Right cardiac atrium (tissue), 5 donors: ENCODE data around the gene RFPL2. TPM values are rescaled to one million over a fixed set of nuclear protein-coding genes. Genes with fewer than 3 reads are reported as not detected.

Source experiments
- ATAC-seq, 2 donors: fragments of 200-7000 bp; cut with Tn5 transposase; one replicate each; pipeline versions ENCODE4 v1.8.0 to v1.9.1; 2020; ENCODE audit warnings: moderate library complexity in 2 of 2, mild to moderate bottlenecking in 1 of 2
- DNase-seq, 3 donors: peaks; one replicate each; pipeline ENCODE4 v3.0.0-alpha.2; 2020
- H3K27ac ChIP-seq: one replicate; pipeline ENCODE4 v1.5.1; 2013; ENCODE audit warnings: mild to moderate bottlenecking, low read length, control low read depth, moderate library complexity
- H3K27me3 ChIP-seq: one replicate; pipeline ENCODE4 v1.6.1; 2013; ENCODE audit not compliant: control insufficient read depth, insufficient read depth
- H3K4me1 ChIP-seq: one replicate; pipeline ENCODE4 v1.6.1; 2013; ENCODE audit warnings: low read length; ENCODE audit not compliant: control insufficient read depth, insufficient read depth
- H3K4me3 ChIP-seq: one replicate; pipeline ENCODE4 v1.5.1; 2013; ENCODE audit warnings: low read length, control low read depth
- H3K9me3 ChIP-seq: one replicate; pipeline ENCODE4 v1.6.1; 2013; ENCODE audit warnings: low read length; ENCODE audit not compliant: control insufficient read depth
- WGBS: extraction: QIAGEN DNeasy Blood & Tissue Kit; methylation state at CpG from one replicate; pipeline ENCODE4 v1.1.7; 2013; 5-methylcytosine and 5-hydroxymethylcytosine counted together
- intact Hi-C, 4 donors: fragments of 100-400 bp; cut with DNase I; formaldehyde crosslinking; loops; one replicate each; pipeline versions ENCODE4 v1.11.0 to v1.14.0; 2022 to 2023
- long read RNA-seq, 4 donors: library from polyadenylated mRNA; unstranded; transcript quantifications; one replicate each; pipeline ENCODE4 v2.0.0, GENCODE V29; 2020 to 2021
- polyA plus RNA-seq: library from polyadenylated mRNA; stranded (reverse); fragments of 200-250 nt; gene quantifications from one replicate; pipeline ENCODE4 v1.2.3, GENCODE V29; 2013
- total RNA-seq, 4 donors: library from RNA; stranded (reverse); fragmentation: NEBNext Ultra II Directional; extraction: Animal tissue kit (Norgen Biotek cat#: 25700); gene quantifications; one replicate each; pipeline ENCODE4 v1.2.1, GENCODE V29; 2021
- donor health status: healthy with polysubstance abuse.
- donor health status: DM: no; HTN: yes; CAD: no.
- donor health status: DM: no; HTN: no; CAD: no.
- donor health status: DM: no; HTN: yes; CAD: no; lungs with severe emphysema.
- donor health status: DM: yes; HTN: yes; CAD: no.

Gene RFPL2
- total RNA-seq: not detected
- polyA plus RNA-seq: not detected
- long read RNA-seq, donor 1: 0 reads
- long read RNA-seq, donor 2: 0 reads
- long read RNA-seq, donor 3: 0 reads
- long read RNA-seq, donor 4: 0 reads

DNA sequence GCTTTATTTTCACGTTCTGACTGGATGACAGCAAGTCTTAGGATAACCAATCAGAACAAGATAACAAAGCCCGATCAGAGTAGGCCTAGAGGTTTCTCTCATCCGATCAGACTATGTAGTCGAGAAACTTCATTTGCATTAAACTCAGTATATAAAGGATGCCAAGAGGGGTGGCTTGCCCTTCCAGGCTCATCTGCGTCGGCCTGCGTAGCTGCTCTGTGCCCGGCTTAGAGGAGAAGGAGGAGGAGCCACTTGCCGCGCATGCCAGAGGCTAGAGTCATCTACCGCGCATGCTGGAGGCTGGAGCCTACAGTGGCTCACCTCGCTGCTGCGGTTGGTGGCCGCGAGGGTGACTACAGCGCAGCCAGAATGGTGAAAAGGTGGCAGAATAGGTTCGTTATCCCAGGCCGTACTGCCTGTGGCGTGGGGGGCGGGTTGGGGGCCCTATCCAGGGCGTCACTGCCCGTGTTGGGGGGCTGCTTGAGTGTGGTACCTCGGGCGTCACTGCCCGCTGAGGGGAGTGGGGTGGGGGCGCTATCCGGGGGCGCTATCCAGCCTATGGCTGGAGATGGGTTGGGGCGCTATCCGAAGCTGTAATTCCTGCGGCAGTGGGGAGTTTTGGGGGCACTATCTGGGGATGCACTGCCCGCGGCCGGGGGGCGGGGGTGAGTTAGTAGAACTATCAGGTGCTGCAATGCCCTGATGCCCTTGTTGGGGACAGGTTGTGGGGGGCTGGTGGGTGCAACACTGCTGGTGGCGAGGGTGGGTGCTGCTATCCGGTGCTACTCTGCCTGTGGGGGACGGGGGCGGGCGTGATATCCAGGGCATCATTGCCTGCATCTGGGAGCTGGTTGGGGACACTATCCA, at the start of gene RFPL2:
Gene RFPL2 (minus strand): TSS at position 218 of the 867 bp plus-strand sequence. CDS start 2,622 bp downstream, outside the sequence.
- peak; percentile 37 to 62 for ATAC-seq
- WGBS: 75% methylated on average over 41 of the region's 41 CpGs
- intact Hi-C loops: loop anchor here in 1 of 4 donors (5.0 kb wide), 1 partner anchor 228 kb away; no protein-coding TSS in a partner anchor
- Histone ChIP-seq H3K4me1 (no peaks in the 10 kb centered on the region), H3K27ac (no peak within 1 kb of the TSS), H3K9me3 (no peaks in the 10 kb centered on the region), H3K4me3 (no peak within 1 kb of the TSS), H3K27me3 (no peaks in the 10 kb centered on the region)
- DNase-seq: peak in 1 of 3 donors; percentile 60

DNA sequence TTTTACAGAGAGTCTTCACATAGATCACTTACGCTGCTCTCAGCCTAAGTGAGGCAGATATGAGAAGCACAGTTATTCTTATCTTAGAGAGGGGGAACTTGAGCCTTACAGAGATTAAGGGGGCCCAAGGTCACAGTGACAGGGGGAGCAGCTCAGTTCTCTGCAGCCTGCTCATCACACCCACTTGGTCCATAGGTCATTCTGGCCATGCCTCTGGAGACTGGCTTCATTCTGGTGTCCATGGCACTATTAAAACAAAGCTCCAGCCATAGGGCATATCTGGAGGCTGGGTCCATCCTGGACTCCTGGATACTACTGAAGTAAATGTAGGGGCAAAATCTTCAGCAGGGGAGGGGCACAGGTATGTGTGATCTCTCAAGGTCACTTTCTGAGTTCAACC, 44.4 kb upstream of the RFPL2 start:
- intact Hi-C loops: no loop called here
- DNase-seq: no peak
- Histone ChIP-seq H3K27ac (no peak overlapping the region), H3K9me3 (no peaks in the 10 kb centered on the region), H3K4me3 (no peak overlapping the region), H3K27me3 (no peaks in the 10 kb centered on the region), H3K4me1 (peaks cover 2% of the 10 kb centered on the region)
- no peak for ATAC-seq
- 55% methylated on average over 1 of the region's 1 CpG for WGBS

DNA sequence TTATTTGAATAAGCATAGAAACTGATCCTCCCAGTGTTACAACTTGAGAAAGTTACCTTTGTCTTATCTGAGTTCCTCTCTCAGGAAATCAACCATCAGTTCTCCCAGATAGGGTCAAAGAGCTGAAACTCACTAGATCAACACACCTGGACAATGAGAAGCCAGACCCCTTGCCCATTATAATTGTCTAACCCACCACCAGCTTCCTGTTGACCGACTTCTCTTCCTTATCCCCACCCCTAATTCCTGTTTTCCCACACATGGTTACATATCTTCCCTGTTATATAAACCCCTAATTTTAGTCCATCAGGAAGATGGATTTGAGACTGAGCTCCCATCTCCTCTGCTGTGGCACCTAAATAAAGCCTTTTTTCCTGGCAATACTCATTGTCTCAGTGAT, 43.4 kb upstream of the RFPL2 start:
- no peak for DNase-seq
- Histone ChIP-seq H3K4me3 (no peak overlapping the region), H3K27ac (no peak overlapping the region), H3K9me3 (no peaks in the 10 kb centered on the region), H3K4me1 (peaks cover 2% of the 10 kb centered on the region), H3K27me3 (no peaks in the 10 kb centered on the region)
- no peak for ATAC-seq
- intact Hi-C loops: no loop called here
- WGBS: 50% methylated on average over 1 of the region's 1 CpG

DNA sequence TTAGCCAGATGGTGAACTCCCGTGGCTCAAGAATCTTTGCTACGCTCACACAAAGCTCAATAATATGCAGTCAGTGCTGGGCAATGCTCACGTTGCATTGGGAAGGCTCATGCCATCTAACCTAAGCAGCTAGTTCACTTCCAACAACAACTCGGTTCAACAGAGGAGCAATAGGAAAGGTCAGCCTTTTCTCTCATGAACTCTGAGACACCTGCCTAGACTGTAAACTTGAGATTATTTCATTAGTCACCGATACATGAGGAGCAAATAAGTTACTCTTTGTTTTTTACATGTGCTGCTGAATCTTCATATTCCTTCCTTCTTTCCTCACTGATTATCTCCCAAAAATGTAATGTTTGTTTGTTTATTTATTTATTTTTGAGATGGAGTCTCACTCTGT, 41.3 kb upstream of the RFPL2 start:
- H3K27ac ChIP-seq: no peak overlapping the region
- no peaks in the 10 kb centered on the region for H3K9me3 ChIP-seq
- DNase-seq (no peak), ATAC-seq (no peak)
- H3K4me3 ChIP-seq: no peak overlapping the region
- intact Hi-C loops: no loop called here
- no peaks in the 10 kb centered on the region for H3K27me3 ChIP-seq
- WGBS: 89% methylated on average over 5 of the region's 5 CpGs
- peaks cover 2% of the 10 kb centered on the region for H3K4me1 ChIP-seq

DNA sequence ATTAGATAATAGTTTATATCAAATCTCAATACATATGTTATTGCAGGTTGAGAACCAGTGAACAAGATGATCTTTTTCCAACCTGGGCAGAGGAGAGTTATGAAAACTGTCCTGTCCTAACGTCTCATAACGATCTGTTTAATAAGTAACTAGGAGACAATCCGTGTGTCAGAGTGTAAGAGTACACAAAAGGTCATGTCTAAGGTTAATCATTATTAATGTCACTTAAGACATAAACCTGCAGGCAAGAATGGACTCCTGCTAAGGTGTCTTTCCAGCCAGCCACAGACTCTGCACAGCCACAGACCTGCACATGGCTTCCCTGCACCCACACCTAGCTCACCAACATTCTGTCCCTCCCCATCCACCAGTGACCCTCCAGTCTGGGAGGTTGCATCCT, 40.2 kb upstream of the RFPL2 start:
- H3K9me3 ChIP-seq: no peaks in the 10 kb centered on the region
- DNase-seq (no peak), ATAC-seq (no peak)
- no peak overlapping the region for H3K27ac ChIP-seq
- peaks cover 2% of the 10 kb centered on the region for H3K4me1 ChIP-seq
- H3K27me3 ChIP-seq: no peaks in the 10 kb centered on the region
- intact Hi-C loops: no loop called here
- H3K4me3 ChIP-seq: no peak overlapping the region
- whole genome bisulfite sequencing: 85% methylated on average over 3 of the region's 3 CpGs

DNA sequence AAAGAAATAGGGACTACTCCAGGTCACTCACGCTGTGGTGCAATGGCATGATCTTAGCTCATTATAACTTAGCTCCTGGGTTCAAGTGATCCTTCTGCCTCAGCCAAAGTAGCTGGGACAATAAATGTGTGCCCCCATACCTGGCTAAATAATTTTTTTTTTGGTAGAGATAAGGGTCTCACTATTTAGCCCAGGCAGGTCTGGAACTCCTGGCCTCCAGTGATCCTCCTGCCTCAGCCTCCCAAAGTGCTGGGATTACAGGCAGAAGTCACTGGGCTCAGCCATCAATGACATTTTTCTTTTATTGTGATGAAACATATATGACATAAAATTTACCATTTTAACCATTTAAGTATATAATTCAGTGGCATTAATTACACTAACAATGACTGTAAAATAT, 39.7 kb upstream of the RFPL2 start:
- 94% methylated on average over 1 of the region's 1 CpG for WGBS
- DNase-seq (no peak), ATAC-seq (no peak)
- Histone ChIP-seq H3K9me3 (no peaks in the 10 kb centered on the region), H3K27ac (no peak overlapping the region), H3K27me3 (no peaks in the 10 kb centered on the region), H3K4me3 (no peak overlapping the region), H3K4me1 (peaks cover 2% of the 10 kb centered on the region)
- intact Hi-C loops: no loop called here

DNA sequence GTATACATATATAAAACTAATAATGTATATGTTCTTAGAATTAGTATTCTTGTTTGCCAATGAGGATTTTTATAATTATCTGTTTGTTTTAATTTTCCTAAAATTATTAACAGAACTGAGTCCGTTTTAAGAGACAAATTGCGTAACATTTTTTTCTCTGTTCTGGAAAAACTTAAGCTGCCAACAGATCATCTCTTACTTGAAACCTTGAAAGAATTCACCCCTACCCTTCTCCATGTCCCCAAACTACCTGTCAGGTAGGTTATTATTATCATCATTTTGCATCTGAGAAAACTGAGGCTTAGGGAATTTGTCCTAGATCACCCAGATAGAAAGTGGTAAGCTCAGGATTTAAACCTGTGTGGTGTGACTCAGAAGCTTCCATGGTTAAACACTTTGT, 35.6 kb upstream of the RFPL2 start:
- Histone ChIP-seq H3K27ac (no peak overlapping the region), H3K4me1 (no peaks in the 10 kb centered on the region), H3K4me3 (no peak overlapping the region), H3K9me3 (no peaks in the 10 kb centered on the region), H3K27me3 (no peaks in the 10 kb centered on the region)
- no peak for DNase-seq
- intact Hi-C loops: no loop called here
- no peak for ATAC-seq
- 72% methylated on average over 2 of the region's 2 CpGs for WGBS

DNA sequence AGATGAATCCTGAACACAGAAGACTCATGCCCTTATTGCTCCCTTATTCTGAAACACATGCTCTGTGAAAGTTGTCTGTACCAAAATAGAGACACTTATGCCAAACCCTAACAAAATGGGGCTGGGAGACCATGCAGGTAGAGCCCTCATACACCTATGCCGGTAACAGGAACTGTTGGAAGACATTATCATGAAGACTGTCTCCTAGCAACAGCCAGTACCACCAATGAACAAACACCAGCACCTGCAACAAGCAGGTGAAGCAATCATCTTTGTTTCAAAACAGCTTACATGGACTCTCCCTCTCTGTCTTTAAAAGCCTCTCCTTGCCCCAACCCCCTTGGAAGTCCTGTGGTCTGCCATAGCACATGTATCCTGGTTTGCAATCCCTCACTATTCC, 33.0 kb upstream of the RFPL2 start:
- DNase-seq (no peak), ATAC-seq (no peak)
- intact Hi-C loops: no loop called here
- no peaks in the 10 kb centered on the region for H3K4me1 ChIP-seq
- H3K4me3 ChIP-seq: no peak overlapping the region
- no peaks in the 10 kb centered on the region for H3K27me3 ChIP-seq
- H3K9me3 ChIP-seq: no peaks in the 10 kb centered on the region
- no peak overlapping the region for H3K27ac ChIP-seq
- 83% methylated on average over 1 of the region's 1 CpG for WGBS

DNA sequence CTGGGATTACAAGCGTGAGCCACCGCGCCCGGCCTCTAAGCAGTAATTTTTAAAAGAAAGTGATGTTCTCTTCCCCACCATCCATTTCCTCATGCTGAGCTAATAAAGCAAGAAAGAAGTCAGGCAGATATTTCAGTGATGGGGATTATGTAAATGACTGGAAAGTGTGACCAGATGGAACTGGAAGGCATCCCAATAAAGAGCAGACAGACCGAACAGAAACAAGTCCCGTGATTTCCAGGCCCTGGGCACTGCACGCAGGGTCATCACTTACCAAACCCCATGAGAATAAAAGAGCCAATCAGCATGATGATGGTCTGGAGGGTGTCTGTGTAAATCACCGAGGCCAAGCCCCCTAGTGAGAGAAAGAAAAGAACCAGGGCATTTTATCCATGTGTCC, 32.1 kb upstream of the RFPL2 start:
- H3K27me3 ChIP-seq: no peaks in the 10 kb centered on the region
- no peaks in the 10 kb centered on the region for H3K4me1 ChIP-seq
- 76% methylated on average over 8 of the region's 8 CpGs for whole genome bisulfite sequencing
- intact Hi-C loops: no loop called here
- no peak overlapping the region for H3K4me3 ChIP-seq
- no peaks in the 10 kb centered on the region for H3K9me3 ChIP-seq
- no peak for DNase-seq
- ATAC-seq: no peak
- no peak overlapping the region for H3K27ac ChIP-seq

DNA sequence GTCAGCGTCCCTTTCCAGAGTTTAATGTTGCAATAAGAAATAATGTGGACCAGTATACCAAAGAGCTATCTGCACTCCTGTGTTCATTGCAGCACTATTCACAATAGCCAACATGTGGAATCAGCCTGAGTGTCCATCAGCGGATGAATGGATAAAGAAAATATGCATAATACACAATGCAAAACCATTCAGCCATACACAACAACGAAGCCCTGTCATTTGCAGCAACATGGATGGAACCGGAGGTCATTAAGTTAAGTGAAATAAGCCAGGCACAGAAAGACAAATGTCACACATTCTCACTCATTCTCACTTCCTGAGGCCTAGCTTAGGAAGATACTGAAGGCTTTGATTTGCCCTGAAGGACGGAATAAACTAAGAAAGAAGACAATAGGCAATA, 28.2 kb upstream of the RFPL2 start:
- ATAC-seq (no peak), DNase-seq (no peak)
- WGBS: 78% methylated on average over 5 of the region's 5 CpGs
- Histone ChIP-seq H3K27me3 (no peaks in the 10 kb centered on the region), H3K27ac (no peak overlapping the region), H3K9me3 (no peaks in the 10 kb centered on the region), H3K4me3 (no peak overlapping the region), H3K4me1 (no peaks in the 10 kb centered on the region)
- intact Hi-C loops: no loop called here

DNA sequence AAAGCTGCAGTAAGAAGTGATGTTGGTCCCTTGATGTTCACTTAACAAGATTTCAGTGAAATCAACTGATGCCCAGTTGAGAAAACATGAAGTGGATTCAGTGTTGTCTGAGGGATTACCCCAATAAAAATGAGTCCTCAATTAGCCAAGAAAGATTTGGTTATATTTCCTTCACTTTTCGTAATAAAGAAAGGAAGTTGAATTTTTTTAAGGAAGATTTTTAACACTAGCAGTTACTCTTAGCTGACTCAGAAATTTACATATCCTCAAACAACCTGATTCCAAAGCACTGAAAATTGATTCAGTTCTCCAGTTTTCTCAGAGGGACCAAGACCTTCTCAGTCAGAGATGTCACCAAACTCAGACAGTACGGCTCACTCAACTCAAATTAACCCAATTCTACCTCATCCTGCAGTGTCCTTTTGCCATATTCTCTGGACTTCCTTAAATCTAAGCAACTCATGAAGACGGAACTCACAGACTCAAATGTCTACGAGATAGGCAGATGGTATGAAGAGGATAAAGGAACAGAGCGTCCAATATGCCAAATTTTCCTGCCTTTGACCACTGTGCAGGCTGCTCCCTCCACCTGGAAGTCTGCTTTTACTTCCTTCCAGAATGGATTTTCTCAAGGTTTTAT, 27.4 kb upstream of the RFPL2 start:
- Histone ChIP-seq H3K4me3 (no peak overlapping the region), H3K27ac (no peak overlapping the region), H3K9me3 (no peaks in the 10 kb centered on the region), H3K27me3 (no peaks in the 10 kb centered on the region), H3K4me1 (no peaks in the 10 kb centered on the region)
- WGBS: 48% methylated on average over 5 of the region's 5 CpGs
- intact Hi-C loops: no loop called here
- no peak for DNase-seq
- no peak for ATAC-seq
